Lower leg skin (tissue), 4 donors: ENCODE data around the gene RSPO1. TPM values are rescaled to one million over a fixed set of nuclear protein-coding genes. Genes with fewer than 3 reads are reported as not detected.

ENCODE experiments used
- DNase-seq, 2 donors: peaks; one replicate each; pipeline ENCODE4 v3.0.0-alpha.2; 2019; ENCODE audit warnings: low spot score in 2 of 2
- H3K4me3 ChIP-seq: fragments of 200-600 bp; sonication (generic); 2 replicates; pipeline ENCODE4 v1.5.1; 2017; ENCODE audit warnings: mild to moderate bottlenecking, low read depth; ENCODE audit not compliant: poor library complexity, severe bottlenecking
- POLR2A ChIP-seq, 2 donors: fragments of 450-650 bp; IDR thresholded peaks; one replicate each; pipeline ENCODE4 v1.6.1; 2016 to 2017; ENCODE audit warnings: antibody characterized with exemption in 2 of 2, mild to moderate bottlenecking in 1 of 2, moderate library complexity in 1 of 2
- WGBS, 2 donors: methylation state at CpG; one replicate each; pipeline ENCODE4 v1.1.5; 2018; 5-methylcytosine and 5-hydroxymethylcytosine counted together
- intact Hi-C: fragments of 100-400 bp; cut with DNase I; formaldehyde crosslinking; loops from one replicate; pipeline ENCODE4 v1.15.0; 2023; ENCODE audit warnings: low total_unique reads
- total RNA-seq, 4 donors: library from RNA; depleted of rRNA; stranded (reverse); fragments of >200 nt; gene quantifications; one replicate each; pipeline ENCODE4 v1.1.0, GENCODE V29; 2016
- TF ChIP-seq, protein P1 (sequence below), 3 donors: fragments of 450-650 bp; IDR thresholded peaks; one replicate each; pipeline ENCODE4 v1.5.1; 2016; ENCODE audit warnings: antibody characterized with exemption in 3 of 3, mild to moderate bottlenecking in 3 of 3, moderate library complexity in 2 of 3

RSPO1 gene
- total RNA-seq, 4 donors from 2014 or later, result 1.1 to 9.4 (median 6.2) TPM

DNA sequence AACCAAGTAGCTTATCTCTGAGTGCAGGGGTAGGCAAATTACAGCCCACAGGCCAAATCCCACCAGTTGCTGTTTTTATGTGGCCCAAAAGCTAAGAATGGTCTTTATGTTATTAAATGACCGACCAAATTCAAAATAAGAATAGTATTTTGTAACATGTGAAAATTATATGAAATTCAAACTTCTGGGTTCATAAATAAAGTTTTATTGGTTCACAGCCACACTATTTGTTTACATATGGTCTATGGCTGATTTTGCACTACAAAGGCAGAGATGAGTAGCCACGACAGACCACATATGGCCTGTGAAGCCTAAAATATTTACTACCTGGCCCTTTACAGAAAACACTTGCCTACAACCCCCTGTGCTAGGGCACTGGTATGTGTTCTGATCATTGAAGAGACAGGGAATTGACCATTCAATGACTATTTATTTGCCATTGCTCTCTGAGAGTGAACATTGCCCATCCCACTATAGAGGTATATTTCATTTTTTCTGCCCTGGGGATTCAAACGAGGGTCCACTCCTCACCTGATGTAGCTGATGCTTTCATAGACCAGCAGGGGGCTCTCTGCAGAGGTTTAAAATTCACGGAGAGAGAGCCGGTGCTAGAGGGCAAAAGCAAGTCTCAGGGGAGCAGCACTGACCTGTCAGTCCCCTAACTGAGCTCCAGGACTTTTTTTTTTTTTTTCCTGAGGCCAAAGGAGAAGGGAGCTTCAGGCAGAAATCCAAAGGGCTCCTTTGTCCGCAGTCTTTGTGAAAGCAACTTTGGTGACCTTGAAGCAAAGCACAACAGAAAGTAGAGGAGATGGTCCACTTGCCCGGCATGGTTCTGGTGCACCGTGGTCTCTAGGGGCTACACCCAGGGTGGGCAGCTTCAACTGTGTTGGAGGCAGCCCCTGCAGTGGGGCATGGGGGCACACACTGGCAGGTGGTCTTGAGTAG lies 31.7 kb downstream of the RSPO1 start:
- no peak for DNase-seq
- intact Hi-C loops, result loop anchor here (10.0 kb wide), 1 partner anchor 72 kb away; no protein-coding TSS in a partner anchor
- TF ChIP-seq, protein P1, sequence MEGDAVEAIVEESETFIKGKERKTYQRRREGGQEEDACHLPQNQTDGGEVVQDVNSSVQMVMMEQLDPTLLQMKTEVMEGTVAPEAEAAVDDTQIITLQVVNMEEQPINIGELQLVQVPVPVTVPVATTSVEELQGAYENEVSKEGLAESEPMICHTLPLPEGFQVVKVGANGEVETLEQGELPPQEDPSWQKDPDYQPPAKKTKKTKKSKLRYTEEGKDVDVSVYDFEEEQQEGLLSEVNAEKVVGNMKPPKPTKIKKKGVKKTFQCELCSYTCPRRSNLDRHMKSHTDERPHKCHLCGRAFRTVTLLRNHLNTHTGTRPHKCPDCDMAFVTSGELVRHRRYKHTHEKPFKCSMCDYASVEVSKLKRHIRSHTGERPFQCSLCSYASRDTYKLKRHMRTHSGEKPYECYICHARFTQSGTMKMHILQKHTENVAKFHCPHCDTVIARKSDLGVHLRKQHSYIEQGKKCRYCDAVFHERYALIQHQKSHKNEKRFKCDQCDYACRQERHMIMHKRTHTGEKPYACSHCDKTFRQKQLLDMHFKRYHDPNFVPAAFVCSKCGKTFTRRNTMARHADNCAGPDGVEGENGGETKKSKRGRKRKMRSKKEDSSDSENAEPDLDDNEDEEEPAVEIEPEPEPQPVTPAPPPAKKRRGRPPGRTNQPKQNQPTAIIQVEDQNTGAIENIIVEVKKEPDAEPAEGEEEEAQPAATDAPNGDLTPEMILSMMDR (IDR thresholded peaks at IDR 0.05), result no peak
- TF ChIP-seq POLR2A (IDR thresholded peaks at IDR 0.05), result no peak
- no peak overlapping the region for H3K4me3 ChIP-seq
- 38 to 39% methylated on average over 8 of the region's 8 CpGs for WGBS, 2 donors

DNA sequence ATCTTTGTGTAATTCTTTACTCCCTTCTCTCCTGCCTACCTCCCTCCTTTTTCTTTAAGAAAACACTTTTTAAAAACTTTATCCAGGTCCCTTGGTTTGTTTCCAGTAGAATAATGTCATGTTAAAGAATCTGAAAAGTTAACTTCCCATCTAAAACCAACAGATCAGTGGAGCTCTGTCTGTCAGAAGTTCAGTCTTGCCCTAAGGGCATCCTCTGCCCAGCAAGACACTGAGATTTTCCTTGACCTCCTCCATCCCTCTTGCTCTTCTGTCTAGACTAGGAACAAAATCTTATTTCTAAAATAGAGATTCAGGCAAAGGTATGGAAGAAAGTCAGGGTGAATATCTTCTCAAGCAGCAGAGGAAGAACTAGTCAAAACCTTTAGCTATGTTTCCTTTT lies 33.3 kb downstream of the RSPO1 start:
- no peak overlapping the region for H3K4me3 ChIP-seq
- TF ChIP-seq, protein P1 (IDR thresholded peaks at IDR 0.05), result no peak
- TF ChIP-seq POLR2A (IDR thresholded peaks at IDR 0.05), result no peak
- DNase-seq, result no peak
- intact Hi-C loops, result loop anchor here (10.0 kb wide), 1 partner anchor 73 kb away; no protein-coding TSS in a partner anchor

DNA sequence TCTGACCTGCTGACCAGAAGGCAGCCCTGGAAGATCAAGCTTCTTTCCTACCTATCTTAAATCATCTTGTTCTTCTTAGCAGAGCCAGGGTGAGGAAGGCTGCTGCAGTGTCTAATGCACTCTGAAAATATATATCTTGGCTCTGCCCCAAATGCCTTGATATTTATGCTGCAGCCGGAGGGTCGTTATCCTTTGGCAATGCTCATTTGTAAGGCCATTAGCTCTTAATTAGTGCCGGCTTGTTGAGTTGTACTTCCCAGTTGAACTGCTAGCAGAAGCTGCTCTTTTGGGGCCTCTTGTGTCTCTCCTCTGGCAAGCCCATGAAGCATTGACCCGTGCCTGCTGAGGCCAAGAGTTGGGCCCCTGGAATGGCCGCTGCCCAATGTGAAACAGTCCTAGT lies 34.8 kb downstream of the RSPO1 start:
- intact Hi-C loops, result loop anchor here (10.0 kb wide), 1 partner anchor 75 kb away; no protein-coding TSS in a partner anchor
- no peak overlapping the region for H3K4me3 ChIP-seq
- TF ChIP-seq, protein P1 (IDR thresholded peaks at IDR 0.05), result no peak
- no peak for TF ChIP-seq POLR2A (IDR thresholded peaks at IDR 0.05)
- peak in 1 of 2 donors; percentile 64 for DNase-seq
- WGBS, 2 donors, result 68 to 72% methylated on average over 5 of the region's 5 CpGs

DNA sequence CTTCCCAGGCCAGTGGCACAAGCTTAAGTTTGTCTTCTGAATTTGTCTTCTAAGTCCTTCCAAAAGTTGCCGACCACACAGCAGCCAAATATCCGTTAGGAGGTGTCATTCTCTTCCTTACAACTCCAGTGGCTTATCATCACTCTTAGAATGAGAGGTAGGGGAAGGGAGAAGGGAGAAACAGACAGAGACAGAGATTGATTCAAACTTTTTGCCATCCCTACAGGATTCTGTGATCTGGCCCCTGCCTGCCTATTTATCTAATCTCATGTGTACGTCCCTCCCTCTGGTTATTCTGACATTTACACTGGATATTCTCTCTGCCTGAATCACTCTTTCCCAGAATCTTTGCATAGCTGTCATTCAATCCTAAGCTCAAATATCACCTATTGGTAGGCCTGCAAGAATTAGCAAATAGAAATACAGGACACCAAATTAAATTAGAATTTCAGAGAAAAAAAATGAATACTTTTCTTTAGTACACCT lies 38.5 kb downstream of the RSPO1 start:
- intact Hi-C loops, result no loop called here
- TF ChIP-seq, protein P1 (IDR thresholded peaks at IDR 0.05), result no peak
- no peak for TF ChIP-seq POLR2A (IDR thresholded peaks at IDR 0.05)
- DNase-seq, result no peak
- H3K4me3 ChIP-seq, result peak overlapping the region; percentile 26
- 0 to 2% methylated on average over 3 of the region's 3 CpGs for WGBS, 2 donors

DNA sequence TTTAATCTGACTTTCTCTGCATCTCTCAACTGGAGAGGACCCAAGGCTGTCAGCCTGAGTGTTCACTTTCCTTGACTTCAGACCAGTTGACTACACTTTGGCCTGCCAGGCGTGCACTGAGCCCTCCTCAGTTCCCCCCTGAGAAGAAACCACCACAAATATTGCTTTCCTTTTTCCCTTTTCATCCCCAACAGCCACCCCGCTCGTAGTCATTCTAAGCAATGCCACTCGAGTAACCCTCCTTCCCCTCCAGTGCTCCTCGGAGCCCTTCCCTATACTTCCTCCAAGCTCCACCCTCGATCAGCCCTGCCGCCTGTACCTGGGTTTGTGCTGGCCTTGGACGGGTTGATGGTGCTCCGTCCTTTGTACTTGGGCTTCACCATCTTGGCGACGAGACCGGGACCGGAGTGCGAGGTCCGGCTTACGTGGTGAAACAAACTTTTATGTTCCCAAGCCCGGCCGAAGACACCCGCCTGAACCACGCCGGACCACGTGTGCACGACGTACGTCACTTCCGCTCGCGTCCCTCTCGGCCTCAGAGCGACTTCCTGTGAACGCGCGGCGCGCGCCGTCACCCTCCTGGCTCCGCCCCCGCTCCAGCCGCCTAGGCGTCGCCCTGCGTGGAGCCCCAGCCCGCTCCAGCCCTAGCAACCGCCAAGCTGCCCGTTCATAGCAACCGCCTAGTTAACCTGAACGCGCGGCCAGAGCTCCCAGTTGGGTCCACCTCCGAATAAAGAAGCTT lies 39.1 kb downstream of the RSPO1 start, which contains the start of gene GNL2:
GNL2 (minus strand) TSS at position 498 of the 742 bp plus-strand sequence; CDS start at position 383, 115 bp downstream.
- peak within 1 kb of the TSS; percentile 67 for H3K4me3 ChIP-seq
- 0 to 1% methylated on average over 44 to 50 of the region's 51 CpGs for WGBS, 2 donors
- intact Hi-C loops, result no loop called here
- TF ChIP-seq, protein P1 (IDR thresholded peaks at IDR 0.05), result no peak
- TF ChIP-seq POLR2A (IDR thresholded peaks at IDR 0.05), result no peak
- peak; percentile 95 to 99 for DNase-seq
